HL-60/S4 (cell line): ENCODE data around the gene TRAM1L1.

Experiments used
- in situ Hi-C: fragments of 300-500 bp; cut with MboI; formaldehyde crosslinking; loops from 2 replicates; pipeline ENCODE4 v1.14.3; 2022; ENCODE audit warnings: low sequenced_read_pairs

The TRAM1L1 gene

GRCh38 chr4:117084866-117085701 lies at the start of gene TRAM1L1:
Gene TRAM1L1, minus strand, starts transcription at chr4:117085576. Its CDS starts 183 bp downstream, at chr4:117085393.
- in situ Hi-C loops = no loop called here

- in situ Hi-C loops = no loop called here
Observed at GRCh38 chr4:117134386-117134785, 49.0 kb upstream of the TRAM1L1 start.

- in situ Hi-C loops = no loop called here
Observed at GRCh38 chr4:117096886-117097285, 11.5 kb upstream of the TRAM1L1 start.

GRCh38 chr4:117096462-117096861 lies 11.1 kb upstream of the TRAM1L1 start:
- in situ Hi-C loops = no loop called here

- in situ Hi-C loops = no loop called here
Observed at GRCh38 chr4:117093571-117093970, 8.2 kb upstream of the TRAM1L1 start.

- in situ Hi-C loops = no loop called here
Observed at GRCh38 chr4:117077760-117078159, 7.6 kb downstream of the TRAM1L1 start.

- in situ Hi-C loops = no loop called here
Observed at GRCh38 chr4:117068120-117068519, 17.3 kb downstream of the TRAM1L1 start.

- in situ Hi-C loops = no loop called here
Observed at GRCh38 chr4:117063961-117064696, 21.2 kb downstream of the TRAM1L1 start.

- in situ Hi-C loops = no loop called here
Observed at GRCh38 chr4:117042962-117043361, 42.4 kb downstream of the TRAM1L1 start.
